ENCODE results near the gene NPDC1.

DNA sequence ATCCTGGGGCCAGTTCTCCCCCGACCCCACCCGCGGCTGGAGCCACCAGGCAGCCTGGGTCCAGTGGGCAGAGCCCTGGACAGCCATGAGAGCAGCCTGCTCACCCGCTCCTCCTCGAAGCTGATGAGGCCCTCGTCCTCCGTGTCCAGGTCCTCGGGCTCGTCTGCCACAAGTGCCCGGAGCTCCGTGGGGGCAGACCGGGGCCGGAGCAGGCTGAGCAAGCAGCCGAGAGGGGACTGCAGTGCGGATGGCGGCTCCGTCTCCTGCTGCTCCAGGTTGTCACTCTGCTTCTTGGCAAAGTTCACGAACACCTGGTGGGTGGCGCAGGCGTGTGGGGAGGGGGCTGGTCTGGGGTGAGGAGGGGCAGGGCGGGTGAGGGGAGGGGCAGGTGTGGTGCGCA, 37.7 kb downstream of the NPDC1 start:
- TF ChIP-seq, protein P1, sequence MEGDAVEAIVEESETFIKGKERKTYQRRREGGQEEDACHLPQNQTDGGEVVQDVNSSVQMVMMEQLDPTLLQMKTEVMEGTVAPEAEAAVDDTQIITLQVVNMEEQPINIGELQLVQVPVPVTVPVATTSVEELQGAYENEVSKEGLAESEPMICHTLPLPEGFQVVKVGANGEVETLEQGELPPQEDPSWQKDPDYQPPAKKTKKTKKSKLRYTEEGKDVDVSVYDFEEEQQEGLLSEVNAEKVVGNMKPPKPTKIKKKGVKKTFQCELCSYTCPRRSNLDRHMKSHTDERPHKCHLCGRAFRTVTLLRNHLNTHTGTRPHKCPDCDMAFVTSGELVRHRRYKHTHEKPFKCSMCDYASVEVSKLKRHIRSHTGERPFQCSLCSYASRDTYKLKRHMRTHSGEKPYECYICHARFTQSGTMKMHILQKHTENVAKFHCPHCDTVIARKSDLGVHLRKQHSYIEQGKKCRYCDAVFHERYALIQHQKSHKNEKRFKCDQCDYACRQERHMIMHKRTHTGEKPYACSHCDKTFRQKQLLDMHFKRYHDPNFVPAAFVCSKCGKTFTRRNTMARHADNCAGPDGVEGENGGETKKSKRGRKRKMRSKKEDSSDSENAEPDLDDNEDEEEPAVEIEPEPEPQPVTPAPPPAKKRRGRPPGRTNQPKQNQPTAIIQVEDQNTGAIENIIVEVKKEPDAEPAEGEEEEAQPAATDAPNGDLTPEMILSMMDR (conservative IDR thresholded peaks at IDR 0.05; ENCODE audit: low read depth, low read length), result no peak
- TF ChIP-seq EZH2 (IDR thresholded peaks at IDR 0.05; ENCODE audit: borderline replicate concordance, low read depth, low read length, poor library complexity, severe bottlenecking), result no peak

Data from A673 (cell line).